HepG2 (cell line): ENCODE measurements around the gene CAVIN2. TPM values are rescaled to one million over a fixed set of nuclear protein-coding genes. Genes with fewer than 3 reads are reported as not detected.

Experiments used
- JDP2 ChIP-seq: sonication (generic); formaldehyde crosslinking; IDR thresholded peaks from 2 replicates; pipeline ENCODE4 v1.8.1; 2022; ENCODE audit warnings: missing genetic modification reagents, borderline replicate concordance
- KDM3A ChIP-seq: IDR thresholded peaks from 2 replicates; pipeline ENCODE4 v1.6.1; 2018; ENCODE audit warnings: low read depth, missing compliant biosample characterization
- SIN3A ChIP-seq: IDR thresholded peaks from 2 replicates; pipeline ENCODE4 v1.6.1; 2011; ENCODE audit warnings: low read depth, mild to moderate bottlenecking, control low read depth, low read length, borderline replicate concordance
- YEATS4 ChIP-seq: sonication (generic); formaldehyde crosslinking; IDR thresholded peaks from 2 replicates; pipeline ENCODE4 v1.4.0; 2020; ENCODE audit warnings: missing genetic modification reagents, borderline replicate concordance
- ZNF160 ChIP-seq: sonication (generic); formaldehyde crosslinking; IDR thresholded peaks from 2 replicates; pipeline ENCODE4 v1.8.0; 2022; ENCODE audit warnings: mild to moderate bottlenecking, inconsistent platforms, missing genetic modification reagents
- ZNF3 ChIP-seq: IDR thresholded peaks from 2 replicates; pipeline ENCODE4 v1.7.0; 2017; ENCODE audit warnings: inconsistent platforms
- ZNF44 ChIP-seq: sonication (generic); formaldehyde crosslinking; IDR thresholded peaks from 2 replicates; pipeline ENCODE4 v1.5.1; 2020; ENCODE audit warnings: mild to moderate bottlenecking, missing genetic modification reagents
- ZNF549 ChIP-seq: sonication (generic); formaldehyde crosslinking; IDR thresholded peaks from 2 replicates; pipeline ENCODE4 v1.5.0; 2020; ENCODE audit warnings: missing genetic modification reagents
- ZNF552 ChIP-seq: sonication (generic); formaldehyde crosslinking; IDR thresholded peaks from 2 replicates; pipeline ENCODE4 v1.9.0; 2022; ENCODE audit warnings: missing genetic modification reagents, mild to moderate bottlenecking, borderline replicate concordance
- ZNF615 ChIP-seq: sonication (generic); formaldehyde crosslinking; IDR thresholded peaks from 2 replicates; pipeline ENCODE4 v1.5.0; 2020; ENCODE audit warnings: mild to moderate bottlenecking, missing genetic modification reagents, borderline replicate concordance
- ZNF790 ChIP-seq: sonication (generic); formaldehyde crosslinking; IDR thresholded peaks from 2 replicates; pipeline ENCODE4 v1.8.0; 2022; ENCODE audit warnings: missing genetic modification reagents, mild to moderate bottlenecking, borderline replicate concordance
- ZNF879 ChIP-seq: sonication (generic); formaldehyde crosslinking; IDR thresholded peaks from 2 replicates; pipeline ENCODE4 v1.8.1; 2023; ENCODE audit warnings: missing genetic modification reagents
- polyA plus RNA-seq, 8 experiments: library from polyadenylated mRNA; depleted of rRNA in 3 of 8; stranded (reverse) in 7 of 8; unstranded in 1 of 8; fragments of >200 nt; fragmentation: Illumina TruSeq in 4 of 8; extraction: Trizol in 4 of 8; gene quantifications; 2 replicates each; pipeline versions ENCODE4 v1.2.1 to v1.2.3, GENCODE V29; 2011 to 2016; ENCODE audit warnings: low read depth in 4 of 8, missing spikeins in 1 of 8, mixed read lengths in 1 of 8; ENCODE audit not compliant: insufficient read depth in 1 of 8
- total RNA-seq, 5 experiments: library from RNA; depleted of rRNA; stranded (reverse); fragments of >200 nt; fragmentation: Illumina TruSeq; extraction: Trizol; gene quantifications; 2 replicates each; pipeline ENCODE4 v1.2.3, GENCODE V29; 2016; ENCODE audit warnings: low read depth in 1 of 5
- TF ChIP-seq, protein P1 (sequence below), 2 experiments: fragments of 450-650 bp in 1 of 2; sonication (generic) in 1 of 2; formaldehyde crosslinking in 1 of 2; IDR thresholded peaks; 2 replicates each; pipeline versions ENCODE4 v1.6.1 to v1.8.0; 2016 to 2022; ENCODE audit warnings: antibody characterized with exemption in 1 of 2, mild to moderate bottlenecking in 1 of 2, missing genetic modification reagents in 1 of 2
- TF ChIP-seq, protein P2 (sequence below): IDR thresholded peaks from 2 replicates; pipeline ENCODE4 v1.6.1; 2016
- TF ChIP-seq, protein P3 (sequence below): sonication (generic); formaldehyde crosslinking; conservative IDR thresholded peaks from 2 replicates; pipeline ENCODE4 v1.4.0; 2020; ENCODE audit warnings: missing genetic modification reagents

Gene CAVIN2
- total and polyA plus RNA-seq, 2 of the 13 experiments (the other 11 are each of a cell fraction or from before 2014, with no cell fraction given), result 7.6 to 38.8 TPM

DNA sequence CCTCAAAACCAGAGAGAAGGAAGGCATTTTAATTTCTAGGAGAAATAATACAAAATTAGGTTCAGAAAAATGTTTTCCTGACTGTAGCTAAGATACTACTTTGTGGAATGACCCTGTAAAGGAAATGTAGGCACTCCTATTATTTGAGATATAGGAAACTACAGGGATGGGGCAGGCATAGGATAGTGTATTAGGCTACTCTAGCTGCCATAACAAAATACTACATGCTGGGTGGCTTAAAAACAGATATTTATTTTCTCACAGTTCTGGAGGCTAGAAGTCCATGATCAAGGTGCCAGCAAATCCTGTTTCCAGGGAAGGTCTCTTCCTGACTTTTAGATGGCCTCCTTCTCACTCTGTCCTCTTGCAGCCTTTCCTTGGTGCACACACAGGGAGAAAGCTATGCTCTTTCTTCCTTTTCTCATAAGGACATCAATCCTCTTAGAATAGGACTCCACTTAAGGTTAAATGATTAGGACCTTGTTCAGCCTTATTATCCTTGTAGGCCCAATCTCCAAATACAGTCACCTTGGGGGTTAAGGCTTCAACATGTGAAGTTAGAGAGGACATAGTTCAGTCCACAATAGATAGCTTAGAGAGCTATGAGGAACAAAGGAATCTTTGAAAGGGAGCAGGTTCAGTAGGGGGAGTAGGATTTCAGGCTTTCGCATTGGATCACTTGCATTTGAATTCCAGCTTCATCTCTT lies 14.0 kb upstream of the CAVIN2 start (continued):
- TF ChIP-seq, protein P1, sequence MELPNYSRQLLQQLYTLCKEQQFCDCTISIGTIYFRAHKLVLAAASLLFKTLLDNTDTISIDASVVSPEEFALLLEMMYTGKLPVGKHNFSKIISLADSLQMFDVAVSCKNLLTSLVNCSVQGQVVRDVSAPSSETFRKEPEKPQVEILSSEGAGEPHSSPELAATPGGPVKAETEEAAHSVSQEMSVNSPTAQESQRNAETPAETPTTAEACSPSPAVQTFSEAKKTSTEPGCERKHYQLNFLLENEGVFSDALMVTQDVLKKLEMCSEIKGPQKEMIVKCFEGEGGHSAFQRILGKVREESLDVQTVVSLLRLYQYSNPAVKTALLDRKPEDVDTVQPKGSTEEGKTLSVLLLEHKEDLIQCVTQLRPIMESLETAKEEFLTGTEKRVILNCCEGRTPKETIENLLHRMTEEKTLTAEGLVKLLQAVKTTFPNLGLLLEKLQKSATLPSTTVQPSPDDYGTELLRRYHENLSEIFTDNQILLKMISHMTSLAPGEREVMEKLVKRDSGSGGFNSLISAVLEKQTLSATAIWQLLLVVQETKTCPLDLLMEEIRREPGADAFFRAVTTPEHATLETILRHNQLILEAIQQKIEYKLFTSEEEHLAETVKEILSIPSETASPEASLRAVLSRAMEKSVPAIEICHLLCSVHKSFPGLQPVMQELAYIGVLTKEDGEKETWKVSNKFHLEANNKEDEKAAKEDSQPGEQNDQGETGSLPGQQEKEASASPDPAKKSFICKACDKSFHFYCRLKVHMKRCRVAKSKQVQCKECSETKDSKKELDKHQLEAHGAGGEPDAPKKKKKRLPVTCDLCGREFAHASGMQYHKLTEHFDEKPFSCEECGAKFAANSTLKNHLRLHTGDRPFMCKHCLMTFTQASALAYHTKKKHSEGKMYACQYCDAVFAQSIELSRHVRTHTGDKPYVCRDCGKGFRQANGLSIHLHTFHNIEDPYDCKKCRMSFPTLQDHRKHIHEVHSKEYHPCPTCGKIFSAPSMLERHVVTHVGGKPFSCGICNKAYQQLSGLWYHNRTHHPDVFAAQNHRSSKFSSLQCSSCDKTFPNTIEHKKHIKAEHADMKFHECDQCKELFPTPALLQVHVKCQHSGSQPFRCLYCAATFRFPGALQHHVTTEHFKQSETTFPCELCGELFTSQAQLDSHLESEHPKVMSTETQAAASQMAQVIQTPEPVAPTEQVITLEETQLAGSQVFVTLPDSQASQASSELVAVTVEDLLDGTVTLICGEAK (IDR thresholded peaks at IDR 0.05), result no peak
- TF ChIP-seq, protein P1 (CRISPR knock-in tag; IDR thresholded peaks at IDR 0.05), result no peak
- TF ChIP-seq ZNF3 (CRISPR knock-in tag) (no peak), ZNF615 (CRISPR knock-in tag) (no peak), ZNF549 (no peak), ZNF44 (no peak), ZNF552 (CRISPR knock-in tag) (no peak), YEATS4 (CRISPR knock-in tag) (no peak), SIN3A (no peak), ZNF879 (CRISPR knock-in tag) (no peak), ZNF160 (no peak), ZNF790 (CRISPR knock-in tag) (no peak), KDM3A (CRISPR knock-in tag) (no peak), JDP2 (CRISPR knock-in tag) (no peak)
- TF ChIP-seq, protein P2, sequence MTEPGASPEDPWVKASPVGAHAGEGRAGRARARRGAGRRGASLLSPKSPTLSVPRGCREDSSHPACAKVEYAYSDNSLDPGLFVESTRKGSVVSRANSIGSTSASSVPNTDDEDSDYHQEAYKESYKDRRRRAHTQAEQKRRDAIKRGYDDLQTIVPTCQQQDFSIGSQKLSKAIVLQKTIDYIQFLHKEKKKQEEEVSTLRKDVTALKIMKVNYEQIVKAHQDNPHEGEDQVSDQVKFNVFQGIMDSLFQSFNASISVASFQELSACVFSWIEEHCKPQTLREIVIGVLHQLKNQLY (CRISPR knock-in tag), result 0 out of 2 replicates have a peak, but pooled peaks have one; percentile 26
- TF ChIP-seq, protein P3, sequence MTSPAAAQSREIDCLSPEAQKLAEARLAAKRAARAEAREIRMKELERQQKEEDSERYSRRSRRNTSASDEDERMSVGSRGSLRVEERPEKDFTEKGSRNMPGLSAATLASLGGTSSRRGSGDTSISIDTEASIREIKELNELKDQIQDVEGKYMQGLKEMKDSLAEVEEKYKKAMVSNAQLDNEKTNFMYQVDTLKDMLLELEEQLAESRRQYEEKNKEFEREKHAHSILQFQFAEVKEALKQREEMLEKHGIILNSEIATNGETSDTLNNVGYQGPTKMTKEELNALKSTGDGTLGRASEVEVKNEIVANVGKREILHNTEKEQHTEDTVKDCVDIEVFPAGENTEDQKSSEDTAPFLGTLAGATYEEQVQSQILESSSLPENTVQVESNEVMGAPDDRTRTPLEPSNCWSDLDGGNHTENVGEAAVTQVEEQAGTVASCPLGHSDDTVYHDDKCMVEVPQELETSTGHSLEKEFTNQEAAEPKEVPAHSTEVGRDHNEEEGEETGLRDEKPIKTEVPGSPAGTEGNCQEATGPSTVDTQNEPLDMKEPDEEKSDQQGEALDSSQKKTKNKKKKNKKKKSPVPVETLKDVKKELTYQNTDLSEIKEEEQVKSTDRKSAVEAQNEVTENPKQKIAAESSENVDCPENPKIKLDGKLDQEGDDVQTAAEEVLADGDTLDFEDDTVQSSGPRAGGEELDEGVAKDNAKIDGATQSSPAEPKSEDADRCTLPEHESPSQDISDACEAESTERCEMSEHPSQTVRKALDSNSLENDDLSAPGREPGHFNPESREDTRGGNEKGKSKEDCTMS, result no peak
